Left colon (tissue), 2 donors: ENCODE measurements around the gene STK16. TPM values are rescaled to one million over a fixed set of nuclear protein-coding genes. Genes with fewer than 3 reads are reported as not detected.

ENCODE experiments used
- ATAC-seq: fragments of 200-7000 bp; cut with Tn5 transposase; one replicate; pipeline ENCODE4 v1.9.1; 2020; ENCODE audit warnings: mild to moderate bottlenecking, moderate library complexity
- DNase-seq, 2 donors: peaks; one replicate each; pipeline ENCODE4 v3.0.0-alpha.2; 2020
- intact Hi-C, 2 donors: fragments of 100-400 bp; cut with DNase I in 1 of 2; cut with micrococcal nuclease in 1 of 2; formaldehyde crosslinking; loops; one replicate each; pipeline versions ENCODE4 v1.11.2 to v1.14.0; 2022; cut with DNase I, micrococcal nuclease
- microRNA-seq, 2 donors: library from miRNA; unstranded; fragments of <30 nt; microRNA quantifications; one replicate each; pipeline versions ENCODE4 v1.1.0 to v1.2.0, GENCODE V29; 2020
- total RNA-seq, 2 donors: library from RNA; stranded (reverse); fragmentation: NEBNext Ultra II Directional; extraction: Animal tissue kit (Norgen Biotek cat#: 25700); gene quantifications; one replicate each; pipeline ENCODE4 v1.2.1, GENCODE V29; 2021
- donor health status: DM: no; HTN: no; CAD: no.
- donor health status: DM: yes; HTN: yes; CAD: no.

Gene STK16
- total RNA-seq, 2 donors from 2014 or later: 41.9 to 42.5 TPM

GRCh38 chr2:219294356-219295351 lies 49.4 kb downstream of the STK16 start:
- peak; percentile 75 to 92 for DNase-seq
- ATAC-seq: peak; percentile 91
- intact Hi-C loops: loop anchor here in 1 of 2 donors (10.0 kb wide), 1 partner anchor 130 kb away; the partner anchor contains the start of gene NHEJ1

DNA sequence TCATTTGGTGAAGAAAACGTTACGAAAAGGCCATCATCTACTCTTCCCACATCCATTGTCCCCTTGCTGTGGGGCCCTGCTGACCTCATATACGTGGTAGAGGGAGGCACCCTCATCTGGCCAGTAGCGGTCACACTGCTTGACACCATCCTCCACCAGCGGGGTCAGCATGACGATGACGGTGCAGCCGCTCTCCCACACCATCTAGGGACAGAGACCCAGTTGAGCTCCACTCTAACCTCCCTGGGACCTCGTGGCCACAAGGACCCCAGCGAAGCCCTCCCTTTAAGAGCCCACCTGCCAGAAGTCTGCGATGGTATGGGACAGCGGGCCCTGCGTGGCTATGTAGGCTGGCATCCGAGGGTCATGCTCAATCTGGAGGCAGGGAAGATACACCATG lies 50.9 kb downstream of the STK16 start:
- DNase-seq (peak in 1 of 2 donors; percentile 20), ATAC-seq (no peak)
- intact Hi-C loops: loop anchor here in 1 of 2 donors (10.0 kb wide), 1 partner anchor 131 kb away; the partner anchor contains the start of gene NHEJ1

DNA sequence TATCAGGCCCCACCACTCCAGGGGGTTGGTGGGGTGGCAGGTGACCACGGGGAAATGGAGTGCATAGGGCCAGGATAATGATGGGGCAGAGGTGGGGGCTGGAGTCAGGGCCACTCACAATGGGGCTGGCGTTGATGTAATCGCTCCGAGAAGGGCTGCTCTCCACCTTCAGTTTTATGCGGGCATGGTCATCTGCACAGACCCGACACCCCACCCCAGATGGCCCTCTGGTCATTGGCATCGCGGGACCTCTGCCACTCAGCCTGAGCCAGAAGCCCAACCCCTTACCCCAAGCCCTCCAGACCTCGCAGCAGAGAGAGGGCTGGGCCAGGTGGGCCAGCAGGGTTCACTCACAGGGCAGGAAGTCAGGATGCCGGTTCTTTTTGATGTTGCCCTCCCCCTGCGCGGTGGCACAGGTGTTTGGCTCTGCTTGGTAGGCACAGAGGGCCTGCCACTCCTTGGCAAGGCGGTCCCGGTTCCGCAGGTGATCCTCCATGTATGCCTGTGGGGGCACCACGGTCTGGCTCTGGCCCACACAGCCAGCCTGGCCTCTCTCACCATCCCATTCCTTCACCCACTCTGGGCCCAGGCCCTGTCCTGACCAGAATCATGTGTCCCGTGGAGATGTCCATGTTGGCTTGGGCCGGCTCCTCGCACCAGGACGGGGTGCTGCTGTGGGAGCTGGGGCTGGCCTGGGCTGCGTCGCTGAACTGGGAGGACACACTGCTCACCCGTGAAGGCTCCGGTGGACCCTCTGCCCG lies 51.5 kb downstream of the STK16 start:
- DNase-seq (peak in 1 of 2 donors; percentile 21), ATAC-seq (no peak)
- intact Hi-C loops: loop anchor here in 1 of 2 donors (10.0 kb wide), 1 partner anchor 132 kb away; the partner anchor contains the start of gene NHEJ1

DNA sequence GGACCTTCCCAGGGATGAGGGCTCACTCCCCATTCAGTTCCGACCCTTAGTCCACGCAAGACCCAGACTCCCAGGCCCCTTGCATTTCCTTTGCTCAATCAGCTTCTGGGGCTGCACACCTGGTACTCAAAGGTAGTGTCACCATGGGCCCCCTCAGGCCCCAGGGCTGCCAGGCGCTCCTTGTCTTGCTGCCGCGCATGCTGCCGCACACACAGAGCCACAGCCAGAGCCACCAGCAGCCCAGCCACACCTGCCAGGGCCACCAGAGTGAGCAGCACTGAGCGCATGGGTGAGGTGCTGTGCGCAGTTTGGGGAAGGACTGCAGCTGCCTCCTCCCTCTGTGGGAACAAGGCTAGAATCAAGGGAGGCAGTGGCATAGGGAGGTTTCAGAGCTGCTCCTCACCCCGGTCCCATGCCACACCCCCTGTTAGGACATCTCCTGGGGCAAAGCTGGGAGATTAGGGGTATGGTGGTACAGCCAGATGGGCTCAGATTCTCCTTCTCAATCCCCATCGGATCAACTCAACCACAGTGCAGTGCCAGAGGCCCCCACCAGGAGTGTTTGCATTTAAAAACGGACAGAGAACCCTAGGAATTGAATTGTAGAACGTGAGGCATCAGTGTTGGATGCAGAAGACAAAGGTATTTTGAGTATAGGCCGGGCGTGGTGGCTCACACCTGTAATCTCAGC lies 52.6 kb downstream of the STK16 start:
- intact Hi-C loops: loop anchor here (2.0 to 10.0 kb wide), 2 partner anchors 133 to 137 kb away; partner anchors contain the start of gene NHEJ1 (in 2 of the 2)
- no peak for DNase-seq
- ATAC-seq: no peak

DNA sequence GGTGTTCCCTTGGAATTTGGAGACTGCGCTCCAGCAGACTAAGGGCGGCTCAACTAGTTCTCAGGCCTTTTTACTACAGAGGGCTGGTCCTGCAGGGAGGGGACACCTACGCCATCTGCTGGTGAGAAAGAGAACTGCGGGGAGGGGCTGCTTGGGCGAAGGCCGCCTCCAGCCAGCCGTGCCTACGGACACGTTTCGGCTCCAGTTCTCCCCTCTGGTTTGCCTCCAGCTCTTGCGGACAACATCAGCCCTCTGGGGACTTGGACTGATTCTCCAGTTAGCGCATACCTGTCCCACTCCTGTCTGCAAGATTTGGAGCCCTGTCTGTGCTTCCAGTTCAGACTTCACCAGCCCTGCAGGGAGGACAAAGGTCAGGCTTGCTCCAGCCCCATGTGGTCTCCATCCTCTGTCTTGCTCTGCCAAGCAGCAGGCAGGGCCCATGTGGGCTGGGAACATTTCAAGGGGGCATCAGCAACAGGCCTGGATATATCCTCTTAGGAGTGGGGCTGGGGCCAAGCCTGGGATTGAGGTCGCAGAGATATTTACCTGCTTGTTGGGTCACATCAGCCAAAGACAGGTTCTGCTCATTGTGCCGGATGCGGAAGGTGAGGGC lies 53.6 kb downstream of the STK16 start:
- intact Hi-C loops: loop anchor here (2.0 to 10.0 kb wide), 2 partner anchors 134 to 138 kb away; partner anchors contain the start of gene NHEJ1 (in 2 of the 2)

DNA sequence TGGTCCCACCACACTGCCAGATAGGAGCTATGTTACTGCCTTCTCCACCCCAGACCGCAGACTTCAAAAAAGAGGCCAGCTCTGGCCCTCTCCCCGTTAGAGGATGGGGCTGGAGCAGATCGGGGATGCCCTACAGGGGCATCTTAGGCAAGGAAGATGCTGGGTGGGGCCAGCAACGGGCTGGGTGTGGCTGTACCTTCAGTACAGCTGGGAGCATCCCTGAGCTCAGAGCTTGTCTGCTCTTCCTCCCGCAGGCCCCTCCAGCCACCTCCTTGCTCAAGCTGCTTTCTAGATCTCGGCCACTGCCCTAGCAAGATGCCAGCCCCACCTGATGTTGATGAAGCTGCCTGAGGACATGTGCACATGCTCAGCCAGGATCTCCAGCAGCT lies 54.1 kb downstream of the STK16 start:
- intact Hi-C loops: loop anchor here (2.0 to 10.0 kb wide), 2 partner anchors 135 to 139 kb away; partner anchors contain the start of gene NHEJ1 (in 2 of the 2)
- ATAC-seq (no peak), DNase-seq (no peak)

More for the DNA sequence above, 53.6 kb downstream of the STK16 start:
- peak; percentile 78 to 91 for DNase-seq
- peak; percentile 70 for ATAC-seq

Small RNA genes lying within 50 kb of the gene (microRNA-seq; reads per million reads assigned to microRNA genes)
- gene MIR153-1: 0 reads per million in 2 donors

Other genes starting within 250 kb of the STK16 start
- under 1 TPM; 0.39 to 0.76 TPM for gene CFAP65, start 204.0 kb upstream of the STK16 start, total RNA-seq
- gene IHH, start 184.6 kb upstream of the STK16 start, total RNA-seq: 10 to 100 TPM; 72.7 to 85.5 TPM
- gene NHEJ1, start 84.7 kb upstream of the STK16 start, total RNA-seq: 10 to 100 TPM; 45.4 to 56.1 TPM
- gene SLC23A3, start 75.5 kb upstream of the STK16 start, total RNA-seq: 1 to 10 TPM; 5.1 to 6.1 TPM
- 100 to 1,000 TPM; 119 TPM for gene CNPPD1, start 68.6 kb upstream of the STK16 start, total RNA-seq
- 100 to 1,000 TPM; 122 to 138 TPM for gene RETREG2, start 67.2 kb upstream of the STK16 start, total RNA-seq
- 10 to 100 TPM; 78.0 to 89.9 TPM for gene ZFAND2B, start 38.7 kb upstream of the STK16 start, total RNA-seq
- 10 to 100 TPM in 1 of 2 donors, 1 to 10 TPM in 1; 6.8 to 11.4 TPM for gene ABCB6, start 26.5 kb upstream of the STK16 start, total RNA-seq
- gene ATG9A, start 15.8 kb upstream of the STK16 start, total RNA-seq: 10 to 100 TPM; 60.2 to 66.0 TPM
- gene ANKZF1, start 15.7 kb upstream of the STK16 start, total RNA-seq: 10 to 100 TPM; 33.8 to 40.9 TPM
- gene GLB1L, start within 50 bp of the STK16 start, total RNA-seq: 1 to 10 TPM; 4.2 to 4.5 TPM
- gene TUBA4B, start 7.8 kb downstream of the STK16 start, total RNA-seq: not detected
- gene TUBA4A, start 8.4 kb downstream of the STK16 start, total RNA-seq: 10 to 100 TPM; 60.2 to 83.1 TPM
- gene DNAJB2, start 33.9 kb downstream of the STK16 start, total RNA-seq: 10 to 100 TPM; 64.2 to 67.6 TPM
- gene PTPRN, start 63.9 kb downstream of the STK16 start, total RNA-seq: 1 to 10 TPM; 1.9 to 2.3 TPM
- gene RESP18, start 87.3 kb downstream of the STK16 start, total RNA-seq: not detected
- gene DNPEP, start 142.4 kb downstream of the STK16 start, total RNA-seq: 100 to 1,000 TPM in 1 of 2 donors, 10 to 100 TPM in 1; 94.2 to 130 TPM
- gene DES, start 172.9 kb downstream of the STK16 start, total RNA-seq: 100 to 1,000 TPM in 1 of 2 donors, 10 to 100 TPM in 1; 18.5 to 706 TPM
- 10 to 100 TPM in 1 of 2 donors, 1 to 10 TPM in 1; 2.9 to 29.4 TPM for gene SPEG, start 189.4 kb downstream of the STK16 start, total RNA-seq